IPS-NIHi7 (cell line): ENCODE measurements around the gene CHD9.

Source experiments
- DNase-seq: peaks from one replicate; pipeline ENCODE4 v3.0.0; 2012; ENCODE audit warnings: mixed read lengths; ENCODE audit errors: extremely low spot score

CHD9 gene

GRCh38 chr16:53357955-53358354 lies 303.2 kb downstream of the CHD9 start:
- DNase-seq = no peak

GRCh38 chr16:53358884-53359283 lies 304.1 kb downstream of the CHD9 start:
- DNase-seq = no peak

GRCh38 chr16:53369921-53370320 lies 315.1 kb downstream of the CHD9 start:
- no peak for DNase-seq

GRCh38 chr16:53370827-53371226 lies 316.0 kb downstream of the CHD9 start:
- no peak for DNase-seq

DNA sequence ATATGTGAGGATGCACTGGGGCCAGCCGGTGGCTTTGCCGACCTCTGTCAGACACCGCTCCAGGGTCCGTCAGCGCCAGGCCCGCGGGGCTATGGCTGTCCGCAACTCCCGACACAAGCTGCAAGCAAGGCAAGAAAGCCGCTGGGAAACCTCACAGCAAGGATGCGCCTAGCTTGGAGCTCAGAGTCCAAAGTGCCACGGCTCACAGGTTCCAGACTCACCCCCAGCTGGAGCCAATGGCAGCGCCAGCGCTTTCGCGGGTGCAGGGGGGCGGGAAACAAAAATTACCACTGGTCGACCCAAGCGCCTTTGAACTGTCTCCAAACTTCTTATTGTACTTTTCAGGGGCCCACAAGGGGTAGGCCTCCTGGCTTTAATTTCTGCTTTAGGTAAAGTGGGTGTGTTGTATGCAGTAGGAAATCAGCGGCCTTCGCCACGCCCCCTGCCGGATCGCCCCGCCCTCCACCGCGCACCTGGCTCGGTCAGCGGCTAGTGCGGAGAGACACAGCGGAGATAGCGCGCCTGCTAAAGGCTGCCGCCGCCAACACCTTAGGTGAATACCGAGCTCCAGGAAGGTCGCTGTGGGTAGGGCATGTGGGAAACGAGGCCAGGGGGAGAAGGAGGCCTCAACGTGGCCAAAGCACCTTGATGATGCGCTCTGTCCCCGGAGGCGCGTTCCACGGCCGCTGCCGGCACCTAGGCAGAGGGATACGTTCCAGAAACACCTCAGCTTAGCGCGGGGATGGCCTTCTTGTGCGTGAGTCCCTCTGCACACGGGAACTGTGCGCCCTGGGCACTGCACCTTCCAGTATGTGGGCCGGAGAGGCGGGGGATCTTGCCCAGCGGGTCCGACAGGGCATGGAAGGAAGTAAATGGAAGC lies 318.4 kb downstream of the CHD9 start:
- peak; percentile 89 for DNase-seq

- no peak for DNase-seq
Observed at GRCh38 chr16:53374800-53375199, 320.0 kb downstream of the CHD9 start.

DNA sequence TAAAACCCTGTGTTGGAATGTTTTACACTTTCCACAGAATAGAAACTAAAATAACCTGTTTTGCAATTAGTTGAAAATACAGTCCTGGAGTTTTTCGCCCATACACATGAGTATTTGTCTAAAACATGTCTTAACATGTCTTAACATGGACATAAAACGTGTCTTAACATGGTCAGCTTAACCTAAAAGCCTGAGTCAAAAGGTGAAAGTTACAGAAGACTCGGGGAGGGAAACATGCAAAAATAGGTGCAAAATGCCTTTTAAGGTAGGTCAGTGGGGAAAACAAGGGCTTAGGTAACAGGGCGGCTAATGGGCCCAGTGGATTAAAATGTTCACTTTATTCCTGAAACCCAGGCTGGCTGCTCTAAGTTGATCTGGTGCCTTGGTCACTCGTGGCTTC lies 323.3 kb downstream of the CHD9 start:
- no peak for DNase-seq
